Lower lobe of right lung (tissue), 2 donors: ENCODE results near the gene IMMP2L. TPM values are rescaled to one million over a fixed set of nuclear protein-coding genes. Genes with fewer than 3 reads are reported as not detected.

Source experiments
- ATAC-seq, 2 donors: fragments of 200-7000 bp; cut with Tn5 transposase; one replicate each; pipeline ENCODE4 v1.9.1; 2020 to 2022; ENCODE audit warnings: mild to moderate bottlenecking in 2 of 2, moderate library complexity in 2 of 2
- DNase-seq: peaks from one replicate; pipeline ENCODE4 v3.0.0-alpha.2; 2020
- H3K27ac ChIP-seq: fragments of 200-600 bp; one replicate; pipeline ENCODE4 v1.8.0; 2022
- H3K27me3 ChIP-seq: fragments of 200-600 bp; one replicate; pipeline ENCODE4 v1.8.0; 2022; ENCODE audit warnings: low read depth
- H3K36me3 ChIP-seq: fragments of 200-600 bp; one replicate; pipeline ENCODE4 v1.8.0; 2022; ENCODE audit warnings: mild to moderate bottlenecking
- H3K4me1 ChIP-seq: fragments of 200-600 bp; one replicate; pipeline ENCODE4 v1.8.0; 2022
- H3K4me3 ChIP-seq: fragments of 200-600 bp; one replicate; pipeline ENCODE4 v1.8.0; 2022; ENCODE audit warnings: mild to moderate bottlenecking
- H3K9me3 ChIP-seq: fragments of 200-600 bp; one replicate; pipeline ENCODE4 v1.8.0; 2022
- CTCF ChIP-seq: fragments of 200-600 bp; IDR thresholded peaks from one replicate; pipeline ENCODE4 v1.8.0; 2022; ENCODE audit warnings: antibody characterized with exemption, mild to moderate bottlenecking
- intact Hi-C: fragments of 100-400 bp; cut with DNase I; formaldehyde crosslinking; loops from one replicate; pipeline ENCODE4 v1.11.0; 2022
- total RNA-seq: library from RNA; stranded (reverse); fragmentation: NEBNext Ultra II Directional; extraction: Animal tissue kit (Norgen Biotek cat#: 25700); gene quantifications from one replicate; pipeline ENCODE4 v1.2.1, GENCODE V29; 2021
- donor health status: DM: no; HTN: yes; CAD: no; lungs with severe emphysema.

Gene IMMP2L
- total RNA-seq, 1 donor from 2014 or later, result 14.7 TPM

GRCh38 chr7:110762546-110763225 lies 799.6 kb downstream of the IMMP2L start:
- H3K27me3 ChIP-seq, result no peaks in the 10 kb centered on the region
- no peak overlapping the region for H3K4me3 ChIP-seq
- ATAC-seq, result no peak
- no peak for DNase-seq
- intact Hi-C loops, result no loop called here
- no peaks in the 10 kb centered on the region for H3K9me3 ChIP-seq
- no peaks in the 10 kb centered on the region for H3K36me3 ChIP-seq
- H3K4me1 ChIP-seq, result no peaks in the 10 kb centered on the region
- no peak for TF ChIP-seq CTCF
- no peak overlapping the region for H3K27ac ChIP-seq

DNA sequence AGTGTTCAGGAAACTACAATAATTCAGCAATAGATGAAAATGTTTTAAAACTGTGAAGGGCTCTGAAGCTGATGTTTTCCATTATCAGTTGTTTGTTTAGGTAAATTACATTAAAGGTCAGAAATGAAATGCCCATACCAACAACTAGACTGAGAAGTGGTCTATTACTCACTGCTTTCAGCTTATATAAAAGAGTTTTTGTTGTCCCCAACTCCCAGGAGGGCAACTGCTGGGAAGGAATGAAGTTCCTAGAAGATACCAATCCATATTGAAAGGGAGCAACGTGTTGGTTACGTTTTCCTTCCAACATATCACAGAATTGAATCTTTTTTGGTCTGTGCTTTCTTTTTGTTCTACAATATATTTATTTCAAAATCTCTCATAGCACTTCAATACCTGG lies 802.0 kb downstream of the IMMP2L start:
- Histone ChIP-seq H3K4me3 (no peak overlapping the region), H3K4me1 (no peaks in the 10 kb centered on the region), H3K36me3 (no peaks in the 10 kb centered on the region), H3K27ac (no peak overlapping the region), H3K9me3 (no peaks in the 10 kb centered on the region), H3K27me3 (no peaks in the 10 kb centered on the region)
- intact Hi-C loops, result no loop called here
- DNase-seq (no peak), ATAC-seq (no peak)
- no peak for TF ChIP-seq CTCF

DNA sequence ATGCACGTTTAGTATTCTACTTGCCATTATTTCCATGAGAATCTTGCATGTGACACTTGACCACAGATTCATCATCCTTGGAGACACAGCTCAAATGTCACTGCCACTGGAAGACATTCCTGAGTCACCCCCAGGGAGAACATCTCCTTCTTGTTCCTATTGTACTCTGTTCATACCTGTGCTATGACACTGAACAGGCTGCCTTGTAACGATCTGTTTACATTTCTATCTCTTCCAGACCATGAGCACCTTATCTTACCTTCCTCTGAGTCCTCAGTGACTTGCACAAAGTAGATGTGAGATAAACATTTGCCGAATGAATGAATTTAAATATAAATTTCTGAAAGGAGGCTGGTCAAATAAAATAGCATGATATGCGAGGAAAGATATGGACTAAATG lies 803.2 kb downstream of the IMMP2L start:
- intact Hi-C loops, result no loop called here
- no peaks in the 10 kb centered on the region for H3K4me1 ChIP-seq
- H3K4me3 ChIP-seq, result no peak overlapping the region
- TF ChIP-seq CTCF, result no peak
- no peak overlapping the region for H3K27ac ChIP-seq
- no peaks in the 10 kb centered on the region for H3K9me3 ChIP-seq
- no peaks in the 10 kb centered on the region for H3K36me3 ChIP-seq
- no peaks in the 10 kb centered on the region for H3K27me3 ChIP-seq
- DNase-seq (no peak), ATAC-seq (no peak)

DNA sequence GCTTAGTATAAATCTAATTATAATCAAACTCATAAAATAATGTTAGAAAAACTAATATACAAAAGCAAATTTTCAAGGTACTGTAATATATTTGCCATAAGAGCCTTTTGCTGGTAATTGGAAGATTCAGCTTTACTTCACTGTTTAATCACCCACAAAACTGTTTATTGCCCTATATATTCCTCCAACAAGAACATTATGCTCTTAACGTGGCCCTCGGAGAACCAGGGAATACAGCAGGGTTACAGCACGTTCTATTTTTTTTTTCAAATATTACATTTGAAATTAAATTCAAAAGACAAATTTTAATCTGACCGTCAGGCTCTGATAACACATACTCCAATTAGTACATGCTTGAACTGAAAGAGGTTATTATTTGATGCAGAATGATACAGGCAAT lies 807.6 kb downstream of the IMMP2L start:
- no peak for TF ChIP-seq CTCF
- Histone ChIP-seq H3K27ac (no peak overlapping the region), H3K27me3 (no peaks in the 10 kb centered on the region), H3K36me3 (no peaks in the 10 kb centered on the region), H3K9me3 (no peaks in the 10 kb centered on the region), H3K4me1 (no peaks in the 10 kb centered on the region), H3K4me3 (no peak overlapping the region)
- no peak for ATAC-seq
- intact Hi-C loops, result no loop called here
- no peak for DNase-seq

DNA sequence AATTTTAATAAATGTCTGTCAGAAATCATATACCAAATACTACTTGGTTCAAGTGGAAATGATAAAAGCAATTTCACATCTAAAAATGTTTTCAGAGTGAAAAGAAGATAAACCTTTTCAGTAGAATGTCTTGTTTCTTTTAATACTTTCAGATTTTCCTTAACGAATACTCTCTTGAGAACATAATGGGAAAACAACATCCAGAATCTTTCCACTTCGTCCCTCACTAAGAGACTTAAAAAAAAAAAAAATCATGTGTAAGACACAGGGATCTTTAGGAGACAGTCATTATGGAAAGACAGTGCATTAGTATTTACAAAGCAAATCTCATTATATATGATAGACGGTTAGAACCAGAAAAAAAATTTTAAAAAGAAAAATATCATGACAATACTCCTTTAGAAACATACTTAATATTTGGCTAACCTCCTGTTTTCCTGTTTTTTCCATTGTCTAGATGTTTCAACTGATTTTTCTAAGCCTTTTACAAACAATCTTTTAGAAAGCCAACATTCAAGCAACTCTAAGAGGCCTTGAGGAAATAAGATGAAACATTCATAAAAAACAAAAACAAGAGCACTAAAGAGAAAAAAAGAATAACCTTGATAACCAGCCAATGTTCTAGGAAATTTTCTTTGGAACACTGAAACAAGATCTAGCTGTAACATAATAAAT lies 811.2 kb downstream of the IMMP2L start:
- Histone ChIP-seq H3K27ac (no peak overlapping the region), H3K36me3 (no peaks in the 10 kb centered on the region), H3K4me1 (no peaks in the 10 kb centered on the region), H3K4me3 (no peak overlapping the region), H3K9me3 (peaks cover 20% of the 10 kb centered on the region), H3K27me3 (no peaks in the 10 kb centered on the region)
- ATAC-seq (no peak), DNase-seq (no peak)
- intact Hi-C loops, result no loop called here
- no peak for TF ChIP-seq CTCF
